Type B pancreatic cell (in vitro differentiated cells): ENCODE measurements around the gene ALDH1A2. TPM values are rescaled to one million over a fixed set of nuclear protein-coding genes. Genes with fewer than 3 reads are reported as not detected.

ENCODE experiments used
- DNase-seq: peaks from one replicate; pipeline ENCODE4 v3.0.0; 2021; ENCODE audit warnings: mixed read lengths; ENCODE audit not compliant: unreplicated experiment; ENCODE audit errors: extremely low spot score
- H3K27ac Mint-ChIP-seq: 2 replicates; pipeline ENCODE4 v1.8.0; 2021; ENCODE audit warnings: mild to moderate bottlenecking, mixed read lengths
- H3K27me3 Mint-ChIP-seq: 2 replicates; pipeline ENCODE4 v1.8.0; 2021; ENCODE audit warnings: mixed read lengths
- H3K36me3 Mint-ChIP-seq: 2 replicates; pipeline ENCODE4 v1.8.0; 2021; ENCODE audit warnings: mixed read lengths
- H3K4me1 Mint-ChIP-seq: one replicate; pipeline ENCODE4 v1.8.0; 2021; ENCODE audit warnings: mixed read lengths; ENCODE audit not compliant: unreplicated experiment
- H3K4me3 Mint-ChIP-seq: 2 replicates; pipeline ENCODE4 v1.8.0; 2021; ENCODE audit warnings: mild to moderate bottlenecking, mixed read lengths
- H3K9me3 Mint-ChIP-seq: 2 replicates; pipeline ENCODE4 v1.8.0; 2021; ENCODE audit warnings: mixed read lengths
- CTCF ChIP-seq: fragments of 200-600 bp; sonication (generic); conservative IDR thresholded peaks from 2 replicates; pipeline ENCODE4 v1.5.0; 2021; ENCODE audit warnings: antibody characterized with exemption, mild to moderate bottlenecking
- total RNA-seq: library from RNA; stranded (reverse); gene quantifications from 2 replicates; pipeline ENCODE4 v1.2.1, GENCODE V29; 2021; ENCODE audit warnings: low replicate concordance

ALDH1A2 gene
- total RNA-seq, 1 donor from 2014 or later: 38.3 TPM

GRCh38 chr15:57945616-57946015, 119.9 kb downstream of the ALDH1A2 start:
- no peak for DNase-seq
- Mint-ChIP-seq H3K4me3 (no peak overlapping the region), H3K4me1 (no peaks in the 10 kb centered on the region), H3K9me3 (no peaks in the 10 kb centered on the region), H3K36me3 (no peaks in the 10 kb centered on the region), H3K27ac (no peak overlapping the region), H3K27me3 (peaks cover 22% of the 10 kb centered on the region)
- TF ChIP-seq CTCF: no peak

GRCh38 chr15:57943754-57944420, 121.6 kb downstream of the ALDH1A2 start:
- peaks cover 31% of the 10 kb centered on the region for H3K27me3 Mint-ChIP-seq
- H3K36me3 Mint-ChIP-seq: no peaks in the 10 kb centered on the region
- no peak overlapping the region for H3K4me3 Mint-ChIP-seq
- H3K4me1 Mint-ChIP-seq: no peaks in the 10 kb centered on the region
- TF ChIP-seq CTCF: no peak
- no peak overlapping the region for H3K27ac Mint-ChIP-seq
- no peak for DNase-seq
- no peaks in the 10 kb centered on the region for H3K9me3 Mint-ChIP-seq

- H3K36me3 Mint-ChIP-seq: no peaks in the 10 kb centered on the region
- no peaks in the 10 kb centered on the region for H3K9me3 Mint-ChIP-seq
- H3K27me3 Mint-ChIP-seq: peaks cover 35% of the 10 kb centered on the region
- H3K4me3 Mint-ChIP-seq: no peak overlapping the region
- no peak overlapping the region for H3K27ac Mint-ChIP-seq
- no peak for DNase-seq
- no peak for TF ChIP-seq CTCF
- H3K4me1 Mint-ChIP-seq: no peaks in the 10 kb centered on the region
Measured at GRCh38 chr15:57943171-57943570, 122.3 kb downstream of the ALDH1A2 start.

- no peak overlapping the region for H3K4me3 Mint-ChIP-seq
- no peak for TF ChIP-seq CTCF
- no peak for DNase-seq
- H3K27ac Mint-ChIP-seq: no peak overlapping the region
- peaks cover 43% of the 10 kb centered on the region for H3K27me3 Mint-ChIP-seq
- no peaks in the 10 kb centered on the region for H3K9me3 Mint-ChIP-seq
- H3K4me1 Mint-ChIP-seq: no peaks in the 10 kb centered on the region
- H3K36me3 Mint-ChIP-seq: no peaks in the 10 kb centered on the region
Measured at GRCh38 chr15:57941816-57942215, 123.7 kb downstream of the ALDH1A2 start.

- Mint-ChIP-seq H3K36me3 (no peaks in the 10 kb centered on the region), H3K27me3 (peaks cover 20% of the 10 kb centered on the region), H3K9me3 (no peaks in the 10 kb centered on the region), H3K4me1 (no peaks in the 10 kb centered on the region), H3K27ac (no peak overlapping the region), H3K4me3 (no peak overlapping the region)
- DNase-seq: no peak
- no peak for TF ChIP-seq CTCF
Measured at GRCh38 chr15:57932348-57932747, 133.2 kb downstream of the ALDH1A2 start.
